Endothelial cell of umbilical vein (primary cell): ENCODE measurements around the gene MS4A7. TPM values are rescaled to one million over a fixed set of nuclear protein-coding genes. Genes with fewer than 3 reads are reported as not detected.

Experiments used
- BruUV-seq: library from RNA; stranded (reverse); fragments of 400-500 nt; replicated peaks from 2 replicates; lab custom pipeline; 2021; lab: Mats Ljungman, UMichigan
- CTCF ChIA-PET: fragments of 300-600, 350-600 bp; sonication (Branson Sonifier 250); formaldehyde crosslinking; loops from one replicate; lab custom pipeline; 2021; ENCODE audit warnings: antibody characterized with exemption, inconsistent platforms; lab: Charles Lee
- POLR2A ChIA-PET: fragments of 300-600, 350-600 bp; sonication (Branson Sonifier 250); formaldehyde crosslinking; loops from one replicate; lab custom pipeline; 2021; ENCODE audit warnings: antibody characterized with exemption, inconsistent platforms; lab: Charles Lee
- DNase-seq: peaks from one replicate; pipeline ENCODE4 v3.0.0-alpha.2; 2011; ENCODE audit warnings: low read depth, low spot score
- FAIRE-seq: peaks from 2 replicates; lab custom pipeline; 2011; peaks lifted over from hg19 to GRCh38; lab: Jason Lieb, UNC
- H2AFZ ChIP-seq: 2 replicates; pipeline ENCODE4 v1.6.0; 2012; ENCODE audit warnings: low read depth, low read length, control low read depth, inconsistent platforms
- H3K27ac ChIP-seq: 2 replicates; pipeline ENCODE4 v1.5.1; 2011; ENCODE audit warnings: low read depth, mild to moderate bottlenecking, control low read depth, low read length, moderate library complexity; ENCODE audit not compliant: insufficient read depth
- H3K27me3 ChIP-seq, 2 experiments: 2 replicates each; pipeline versions ENCODE4 v1.6.0 to v1.6.1; 2011; ENCODE audit warnings: low read length in 2 of 2, mixed read lengths in 1 of 2; ENCODE audit not compliant: control insufficient read depth in 2 of 2, insufficient read depth in 2 of 2
- H3K36me3 ChIP-seq, 2 experiments: 2 replicates in 1 of 2; 3 replicates in 1 of 2; pipeline ENCODE4 v1.5.1; 2011; ENCODE audit warnings: low read length in 2 of 2, mild to moderate bottlenecking in 1 of 2, moderate library complexity in 1 of 2; ENCODE audit not compliant: control insufficient read depth in 2 of 2, insufficient read depth in 2 of 2; ENCODE audit errors: extremely low read depth in 1 of 2
- H3K4me1 ChIP-seq: 3 replicates; pipeline ENCODE4 v1.5.1; 2011; ENCODE audit warnings: mild to moderate bottlenecking, low read length; ENCODE audit not compliant: control insufficient read depth, insufficient read depth; ENCODE audit errors: extremely low read depth
- H3K4me2 ChIP-seq: 2 replicates; pipeline ENCODE4 v1.6.1; 2011; ENCODE audit warnings: low read length, control low read depth, mixed read lengths; ENCODE audit not compliant: insufficient read depth
- H3K4me3 ChIP-seq, 3 experiments: fragments of 200-600 bp in 1 of 3; sonication (generic), shearing (Covaris generic) in 1 of 3; replicated peaks in 1 of 3; 2 replicates each; pipeline ENCODE4 v1.5.1; 2011 to 2016; ENCODE audit warnings: control low read depth in 3 of 3, low read length in 3 of 3, mild to moderate bottlenecking in 2 of 3, inconsistent platforms in 1 of 3, low read depth in 1 of 3, moderate library complexity in 1 of 3; ENCODE audit not compliant: insufficient read depth in 1 of 3
- H3K79me2 ChIP-seq: 2 replicates; pipeline ENCODE4 v1.6.0; 2012; ENCODE audit warnings: low read length, inconsistent platforms; ENCODE audit not compliant: control insufficient read depth, insufficient read depth
- H3K9ac ChIP-seq: replicated peaks from 2 replicates; pipeline ENCODE3; 2011; ENCODE audit warnings: low read length, control low read depth; ENCODE audit not compliant: insufficient read depth; ENCODE audit errors: extremely low read depth
- H3K9me1 ChIP-seq: replicated peaks from 3 replicates; pipeline ENCODE4 v1.6.0; 2011; ENCODE audit warnings: mild to moderate bottlenecking, low read length; ENCODE audit not compliant: control insufficient read depth, insufficient read depth; ENCODE audit errors: extremely low read depth
- H3K9me3 ChIP-seq: replicated peaks from 2 replicates; pipeline ENCODE4 v1.5.1; 2012; ENCODE audit warnings: low read length, inconsistent platforms; ENCODE audit not compliant: control insufficient read depth, insufficient read depth
- H4K20me1 ChIP-seq: replicated peaks from 2 replicates; pipeline ENCODE3; 2011; ENCODE audit warnings: mild to moderate bottlenecking, low read length; ENCODE audit not compliant: control insufficient read depth, insufficient read depth; ENCODE audit errors: extremely low read depth
- CTCF ChIP-seq, 2 donors: IDR thresholded peaks; 1 replicate in 1 of 2; 2 replicates in 1 of 2; pipeline ENCODE4 v1.5.1; 2011; ENCODE audit warnings: low read length in 2 of 2, mild to moderate bottlenecking in 2 of 2, moderate library complexity in 2 of 2, control low read depth in 1 of 2, inconsistent platforms in 1 of 2, low read depth in 1 of 2; ENCODE audit not compliant: insufficient read depth in 1 of 2; ENCODE audit errors: extremely low read depth in 1 of 2
- EZH2 ChIP-seq: IDR thresholded peaks from 2 replicates; pipeline ENCODE4 v1.6.1; 2012; ENCODE audit warnings: borderline replicate concordance, low read depth, mild to moderate bottlenecking, moderate library complexity, low read length, inconsistent platforms; ENCODE audit not compliant: severe bottlenecking
- FOS ChIP-seq: IDR thresholded peaks from 2 replicates; pipeline ENCODE4 v1.6.1; 2011; ENCODE audit warnings: mild to moderate bottlenecking, low read length, moderate library complexity, borderline replicate concordance; ENCODE audit not compliant: insufficient read depth
- GATA2 ChIP-seq: IDR thresholded peaks from 2 replicates; pipeline ENCODE4 v1.7.0; 2011; ENCODE audit warnings: low read depth, mild to moderate bottlenecking, moderate library complexity, mixed read lengths, low read length; ENCODE audit not compliant: insufficient read length, insufficient read depth
- JUN ChIP-seq: IDR thresholded peaks from 2 replicates; pipeline ENCODE4 v1.6.1; 2011; ENCODE audit warnings: borderline replicate concordance, low read depth; ENCODE audit not compliant: insufficient read length, insufficient read depth
- MYC ChIP-seq: IDR thresholded peaks from one replicate; pipeline ENCODE4 v1.6.1; 2011; ENCODE audit warnings: mild to moderate bottlenecking, low read depth, low read length
- POLR2A ChIP-seq: IDR thresholded peaks from 2 replicates; pipeline ENCODE4 v1.6.1; 2012; ENCODE audit warnings: low read depth, mild to moderate bottlenecking, control low read depth, low read length
- POLR2AphosphoS5 ChIP-seq: IDR thresholded peaks from 2 replicates; pipeline ENCODE4 v1.6.1; 2012; ENCODE audit warnings: low read depth, mild to moderate bottlenecking, control low read depth, low read length, moderate library complexity; ENCODE audit not compliant: insufficient read depth
- dilution Hi-C: fragments of 300-500 bp; cut with MboI; formaldehyde crosslinking; loops from one replicate; pipeline ENCODE4 v1.15.0; 2019; ENCODE audit warnings: low sequenced_read_pairs; ENCODE audit not compliant: extremely low pct_ligation_motif_present
- intact Hi-C: fragments of 100-400 bp; cut with micrococcal nuclease; formaldehyde crosslinking; loops from one replicate; pipeline ENCODE4 v1.10.0; 2022
- polyA plus RNA-seq, 4 experiments: library from polyadenylated mRNA; depleted of rRNA in 3 of 4; stranded (reverse) in 3 of 4; unstranded in 1 of 4; fragments of >200 nt; gene quantifications; 2 replicates each; pipeline versions ENCODE4 v1.2.1 to v1.2.3, GENCODE V29; 2011 to 2012; ENCODE audit warnings: missing spikeins in 1 of 4
- total RNA-seq: library from RNA; stranded (reverse); gene quantifications from 2 replicates; pipeline ENCODE4 v1.2.3, GENCODE V29; 2021
- TF ChIP-seq, protein P1 (sequence below): IDR thresholded peaks from 2 replicates; pipeline ENCODE4 v1.6.1; 2011; ENCODE audit not compliant: insufficient read depth, insufficient read length

Gene MS4A7
- total and polyA plus RNA-seq, 2 donors (not counting 3 experiments of a cell fraction or from before 2014, with no cell fraction given): 0.04 TPM; not detected in 1

DNA sequence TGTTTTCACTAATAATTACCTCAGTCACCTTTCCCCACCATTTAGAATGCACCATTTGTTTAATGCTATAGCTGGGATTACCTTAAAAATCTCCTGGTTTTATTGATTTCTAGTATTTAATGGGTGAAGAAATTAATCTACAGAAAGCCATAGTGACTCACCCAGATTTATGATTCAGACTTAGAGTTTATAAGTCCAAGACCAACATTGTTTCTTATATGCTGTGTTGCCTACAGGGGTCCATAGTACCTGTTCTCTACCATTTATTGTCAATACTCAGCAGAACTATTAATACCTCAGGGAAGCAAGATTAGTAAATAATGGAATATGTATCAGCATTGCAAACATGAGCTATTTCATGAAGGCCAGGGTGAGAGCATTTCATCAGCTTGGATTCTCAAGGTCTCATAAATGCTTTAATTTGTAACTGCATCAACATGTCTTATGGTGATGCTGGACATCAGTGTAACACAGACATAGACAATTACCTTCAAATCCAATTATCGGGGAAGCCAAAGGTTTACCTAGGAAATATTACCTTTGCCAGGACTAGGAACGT, 8.0 kb upstream of the MS4A7 start:
- dilution Hi-C loops: no loop called here
- no peaks in the 10 kb centered on the region for H4K20me1 ChIP-seq
- intact Hi-C loops: loop anchor here (2.0 kb wide), 1 partner anchor 202 kb away; no protein-coding TSS in a partner anchor
- TF ChIP-seq GATA2 (no peak), EZH2 (no peak), JUN (no peak), MYC (no peak), CTCF (IDR thresholded peaks at IDR 0.05; ENCODE audit: extremely low read depth in 1 of 2, insufficient read depth in 1 of 2, low read depth in 1 of 2, low read length in 2 of 2) (no peak), POLR2A (no peak), POLR2AphosphoS5 (no peak), FOS (no peak)
- TF ChIP-seq, protein P1, sequence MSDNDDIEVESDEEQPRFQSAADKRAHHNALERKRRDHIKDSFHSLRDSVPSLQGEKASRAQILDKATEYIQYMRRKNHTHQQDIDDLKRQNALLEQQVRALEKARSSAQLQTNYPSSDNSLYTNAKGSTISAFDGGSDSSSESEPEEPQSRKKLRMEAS: no peak
- no peaks in the 10 kb centered on the region for H3K36me3 ChIP-seq
- no TSS peak for BruUV-seq
- H3K4me1 ChIP-seq: peaks cover 16% of the 10 kb centered on the region
- no peak overlapping the region for H2AFZ ChIP-seq
- FAIRE-seq (no peak), DNase-seq (no peak)
- no peak overlapping the region for H3K4me3 ChIP-seq
- no peaks in the 10 kb centered on the region for H3K9me3 ChIP-seq
- ChIA-PET POLR2A (no interaction called here), CTCF (interaction anchor here (0.8 to 3.4 kb wide), 8 partner anchors 7 to 249 kb away, joined by 3 to 25 read pairs (median 6); no protein-coding TSS in a partner anchor)
- no peak overlapping the region for H3K9ac ChIP-seq
- H3K9me1 ChIP-seq: no peaks in the 10 kb centered on the region
- H3K79me2 ChIP-seq: no peaks in the 10 kb centered on the region
- peak overlapping the region; percentile 43 for H3K4me2 ChIP-seq
- peaks cover 4 to 6% of the 10 kb centered on the region in 2 experiments for H3K27me3 ChIP-seq
- H3K27ac ChIP-seq: peak overlapping the region; percentile 35
